ENCODE data around the gene RMRP.
"Not testable (repeated sequence)": the region's sequence is repeated elsewhere in the genome, so short reads cannot be mapped to it uniquely, and the experiment has no call there.

RMRP gene

GRCh38 chr9:35641478-35641877 lies 16.3 kb downstream of the RMRP start:
- DNase-seq (ENCODE audit: low read depth) = not testable (repeated sequence)

GRCh38 chr9:35640431-35640830 lies 17.4 kb downstream of the RMRP start:
- not testable (repeated sequence) for DNase-seq (ENCODE audit: low read depth)

- DNase-seq (ENCODE audit: low read depth) = no peak
Measured at GRCh38 chr9:35639631-35640030, 18.2 kb downstream of the RMRP start.

- DNase-seq (ENCODE audit: low read depth) = not testable (repeated sequence)
Measured at GRCh38 chr9:35639225-35639624, 18.6 kb downstream of the RMRP start.

GRCh38 chr9:35638751-35639150 lies 19.1 kb downstream of the RMRP start:
- DNase-seq (ENCODE audit: low read depth) = not testable (repeated sequence)

- DNase-seq (ENCODE audit: low read depth) = not testable (repeated sequence)
Measured at GRCh38 chr9:35637427-35637955, 20.3 kb downstream of the RMRP start.

GRCh38 chr9:35636877-35637246 lies 21.0 kb downstream of the RMRP start:
- DNase-seq (ENCODE audit: low read depth) = not testable (repeated sequence)

- no peak for DNase-seq (ENCODE audit: low read depth)
Measured at GRCh38 chr9:35636135-35636876, 21.5 kb downstream of the RMRP start.

- no peak for DNase-seq (ENCODE audit: low read depth)
Measured at GRCh38 chr9:35635730-35636129, 22.1 kb downstream of the RMRP start.

- DNase-seq (ENCODE audit: low read depth) = no peak
Measured at GRCh38 chr9:35629597-35629996, 28.2 kb downstream of the RMRP start.

- DNase-seq (ENCODE audit: low read depth) = no peak
Measured at GRCh38 chr9:35628389-35628991, 29.3 kb downstream of the RMRP start.

- no peak for DNase-seq (ENCODE audit: low read depth)
Measured at GRCh38 chr9:35627575-35627974, 30.2 kb downstream of the RMRP start.

- no peak for DNase-seq (ENCODE audit: low read depth)
Measured at GRCh38 chr9:35619800-35620158, 38.0 kb downstream of the RMRP start.

- DNase-seq (ENCODE audit: low read depth) = no peak
Measured at GRCh38 chr9:35618854-35619799, 38.7 kb downstream of the RMRP start.

- no peak for DNase-seq (ENCODE audit: low read depth)
Measured at GRCh38 chr9:35618325-35618727, 39.5 kb downstream of the RMRP start, which contains the start of gene CD72. TSS of gene CD72 (minus strand) at chr9:35618413. CDS start at chr9:35618303, 110 bp downstream.

- DNase-seq (ENCODE audit: low read depth) = no peak
Measured at GRCh38 chr9:35617548-35617947, 40.3 kb downstream of the RMRP start.

- peak; percentile 42 for DNase-seq (ENCODE audit: low read depth)
Measured at GRCh38 chr9:35616681-35617459, 40.9 kb downstream of the RMRP start.

- DNase-seq (ENCODE audit: low read depth) = no peak
Measured at GRCh38 chr9:35615981-35616680, 41.7 kb downstream of the RMRP start.

GRCh38 chr9:35612843-35613242 lies 45.0 kb downstream of the RMRP start:
- no peak for DNase-seq (ENCODE audit: low read depth)

- DNase-seq (ENCODE audit: low read depth) = not testable (repeated sequence)
Measured at GRCh38 chr9:35612066-35612465, 45.8 kb downstream of the RMRP start.

- peak; percentile 37 for DNase-seq (ENCODE audit: low read depth)
Measured at GRCh38 chr9:35611230-35611797, 46.5 kb downstream of the RMRP start.
